GM12801 (cell line): Measurements from ENCODE around the gene LCN12.

Experiments
- TF ChIP-seq, protein P1 (sequence below): IDR thresholded peaks from one replicate; pipeline ENCODE4 v1.5.1; 2011; ENCODE audit warnings: control low read depth; ENCODE audit not compliant: insufficient read length; ENCODE audit errors: extremely low read depth

LCN12 gene

DNA sequence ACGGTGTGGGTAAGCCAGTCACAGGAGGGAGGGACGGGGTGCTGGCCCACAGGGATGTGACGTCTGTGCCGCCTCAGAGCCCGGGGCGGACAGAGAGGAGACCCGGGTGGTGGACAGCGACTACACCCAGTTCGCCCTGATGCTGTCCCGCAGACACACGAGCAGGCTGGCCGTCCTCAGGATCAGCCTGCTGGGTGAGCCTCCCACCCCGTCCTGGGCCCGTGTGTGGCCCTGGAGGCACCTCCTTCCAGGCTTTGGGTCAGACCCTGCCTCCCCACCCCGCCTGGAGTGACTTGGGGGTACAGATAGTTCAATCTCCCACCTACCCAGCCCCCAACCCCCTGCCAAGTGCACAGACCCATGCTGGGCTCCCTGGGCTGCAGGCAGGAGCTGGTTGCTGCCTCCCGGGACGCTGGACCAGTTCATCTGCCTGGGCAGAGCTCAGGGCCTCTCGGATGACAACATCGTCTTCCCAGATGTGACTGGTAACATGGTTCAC lies 1.7 kb downstream of the LCN12 start:
- TF ChIP-seq, protein P1, sequence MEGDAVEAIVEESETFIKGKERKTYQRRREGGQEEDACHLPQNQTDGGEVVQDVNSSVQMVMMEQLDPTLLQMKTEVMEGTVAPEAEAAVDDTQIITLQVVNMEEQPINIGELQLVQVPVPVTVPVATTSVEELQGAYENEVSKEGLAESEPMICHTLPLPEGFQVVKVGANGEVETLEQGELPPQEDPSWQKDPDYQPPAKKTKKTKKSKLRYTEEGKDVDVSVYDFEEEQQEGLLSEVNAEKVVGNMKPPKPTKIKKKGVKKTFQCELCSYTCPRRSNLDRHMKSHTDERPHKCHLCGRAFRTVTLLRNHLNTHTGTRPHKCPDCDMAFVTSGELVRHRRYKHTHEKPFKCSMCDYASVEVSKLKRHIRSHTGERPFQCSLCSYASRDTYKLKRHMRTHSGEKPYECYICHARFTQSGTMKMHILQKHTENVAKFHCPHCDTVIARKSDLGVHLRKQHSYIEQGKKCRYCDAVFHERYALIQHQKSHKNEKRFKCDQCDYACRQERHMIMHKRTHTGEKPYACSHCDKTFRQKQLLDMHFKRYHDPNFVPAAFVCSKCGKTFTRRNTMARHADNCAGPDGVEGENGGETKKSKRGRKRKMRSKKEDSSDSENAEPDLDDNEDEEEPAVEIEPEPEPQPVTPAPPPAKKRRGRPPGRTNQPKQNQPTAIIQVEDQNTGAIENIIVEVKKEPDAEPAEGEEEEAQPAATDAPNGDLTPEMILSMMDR: no peak

DNA sequence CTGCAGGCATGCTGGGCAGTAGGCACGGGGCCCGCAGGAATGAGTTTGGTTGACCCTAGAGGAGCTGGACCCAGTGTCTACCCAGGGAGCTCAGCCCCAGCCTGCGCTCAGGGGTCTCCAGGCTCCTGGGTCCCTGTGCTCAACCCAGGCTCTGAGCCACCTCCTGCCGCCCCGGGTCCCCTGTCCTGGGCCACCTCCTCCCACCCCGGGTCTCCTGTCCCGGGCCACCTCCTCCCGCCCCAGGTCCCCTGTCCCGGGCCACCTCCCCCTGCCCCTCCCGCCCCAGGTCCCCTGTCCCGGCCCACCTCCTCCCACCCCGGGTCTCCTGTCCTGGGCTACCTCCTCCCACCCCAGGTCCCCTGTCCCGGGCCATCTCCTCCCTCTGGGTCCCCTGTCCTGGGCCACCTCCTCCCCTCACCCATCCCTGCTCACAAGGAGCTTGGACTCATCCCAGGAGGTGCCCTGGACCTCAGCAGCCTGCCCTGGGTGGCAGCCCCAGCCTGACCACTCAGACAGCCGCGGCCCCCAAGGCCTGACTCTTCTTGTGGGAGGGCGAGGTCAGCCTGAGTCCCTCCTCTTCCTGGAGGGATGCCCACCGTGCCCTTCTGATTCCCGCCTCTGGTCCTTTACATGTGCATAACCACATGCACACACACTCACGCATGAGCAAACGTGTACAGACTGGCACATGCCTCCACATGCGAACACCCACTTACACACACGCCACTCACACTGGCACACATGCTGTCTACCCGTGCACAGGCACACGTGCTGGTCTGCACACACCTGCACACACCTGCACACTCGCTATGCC lies 2.4 kb downstream of the LCN12 start:
- TF ChIP-seq, protein P1: no peak

DNA sequence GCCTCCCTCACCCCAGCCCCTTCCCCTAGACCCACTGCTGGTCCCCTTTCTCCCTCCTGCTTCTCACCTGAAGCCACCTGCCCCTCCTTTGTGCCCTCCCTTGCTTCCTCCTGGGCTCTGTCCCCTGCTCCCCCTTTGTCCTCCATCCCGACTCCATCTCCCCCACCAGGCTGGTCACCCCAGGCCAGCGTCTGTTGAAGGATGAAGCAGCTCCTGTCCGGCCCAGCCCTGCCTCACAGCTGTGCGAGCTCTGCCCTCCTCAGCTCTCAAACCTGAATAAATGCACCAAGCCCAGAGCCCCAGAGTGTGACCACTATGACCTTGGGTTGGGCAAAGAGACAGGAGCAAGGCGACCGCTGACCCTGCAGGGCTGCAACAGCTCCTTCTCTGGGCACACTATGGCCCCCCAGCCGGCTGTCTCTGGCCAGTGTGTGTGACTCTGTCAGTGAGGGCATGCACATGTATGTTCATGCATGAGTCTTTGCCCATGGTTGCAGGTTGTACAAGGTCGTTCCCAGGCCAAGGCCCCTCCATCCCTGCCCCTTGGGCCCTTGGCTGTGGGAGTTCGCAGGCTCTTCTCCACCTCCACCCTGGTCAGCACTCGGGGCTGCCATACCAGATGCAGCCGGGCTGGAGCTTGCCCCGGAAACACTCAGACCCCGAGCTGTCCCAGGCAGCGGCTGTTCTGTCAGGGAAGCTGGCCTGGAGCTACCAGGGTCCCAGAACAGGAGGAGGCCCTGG lies 3.3 kb downstream of the LCN12 start:
- TF ChIP-seq, protein P1: no peak

DNA sequence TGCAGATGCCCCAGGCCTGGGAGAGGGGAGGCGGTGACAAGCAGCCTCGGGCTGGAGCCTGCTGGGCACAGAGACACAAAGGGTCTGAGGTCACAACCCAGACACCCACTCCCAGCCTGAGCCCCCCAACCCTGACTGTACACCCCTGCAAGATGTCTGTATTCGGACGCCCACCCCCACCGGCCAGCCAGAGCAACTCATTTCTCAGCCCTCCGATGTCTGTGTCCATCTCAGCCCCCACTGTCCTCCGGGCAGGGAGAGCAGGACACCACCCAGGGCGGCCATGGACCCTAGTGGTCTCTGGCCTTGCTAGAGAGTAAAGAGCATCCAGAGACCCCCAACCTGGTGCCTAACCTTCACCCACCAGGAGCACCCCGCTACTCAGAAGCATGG lies 3.9 kb downstream of the LCN12 start:
- TF ChIP-seq, protein P1: no peak

DNA sequence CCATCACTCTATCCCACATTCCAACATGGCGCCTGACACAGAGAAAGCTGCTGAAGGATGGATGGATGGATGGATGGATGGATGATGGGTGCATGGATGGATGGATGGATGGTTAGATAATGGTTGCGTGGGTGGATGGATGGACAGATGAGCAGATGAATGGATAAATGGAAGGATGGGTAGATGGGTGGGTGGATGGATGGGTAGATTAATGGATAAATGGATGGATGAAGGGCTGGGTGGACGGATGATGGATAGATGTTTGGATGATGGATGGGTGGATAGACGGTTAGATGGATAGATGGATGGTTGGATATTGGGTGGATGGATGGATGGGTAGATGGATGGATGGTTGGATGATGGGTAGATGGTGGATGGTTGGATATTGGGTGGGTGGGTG lies 4.5 kb downstream of the LCN12 start:
- TF ChIP-seq, protein P1: no peak

DNA sequence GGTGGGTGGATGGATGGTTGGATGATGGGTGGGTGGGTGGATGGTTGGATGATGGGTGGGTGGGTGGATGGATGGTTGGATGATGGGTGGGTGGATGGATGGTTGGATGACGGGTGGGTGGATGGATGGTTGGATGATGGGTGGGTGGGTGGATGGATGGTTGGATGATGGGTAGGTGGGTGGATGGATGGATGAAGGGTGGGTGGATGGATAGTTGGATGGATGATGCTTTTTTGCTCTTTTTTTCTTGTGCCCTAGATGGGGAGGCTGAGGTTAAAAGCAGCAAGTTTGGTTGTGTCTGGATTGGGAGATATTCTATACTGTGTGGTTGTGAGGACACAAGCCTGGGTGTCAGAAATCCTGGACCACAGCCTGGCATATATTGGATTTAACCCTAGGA lies 5.4 kb downstream of the LCN12 start:
- TF ChIP-seq, protein P1: no peak

DNA sequence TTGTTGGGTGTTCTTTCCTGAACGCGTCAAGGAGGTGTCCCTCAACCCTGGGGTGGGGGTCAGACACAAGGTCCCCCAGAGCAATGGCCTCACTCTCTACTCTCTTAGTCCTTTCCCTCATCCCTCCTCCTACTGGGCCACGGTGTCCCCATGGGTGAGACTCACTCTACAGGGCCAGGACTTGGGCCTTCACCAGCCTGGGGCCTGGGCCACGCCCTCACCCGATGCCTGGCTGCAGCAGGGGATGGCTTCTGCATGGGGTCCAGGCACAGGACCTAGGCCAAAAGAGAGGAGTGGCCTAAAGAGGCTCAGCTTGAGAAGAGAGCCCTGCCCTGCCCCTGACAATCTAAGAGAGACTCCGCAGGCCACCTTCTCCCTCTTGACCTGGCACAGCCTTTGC lies 5.8 kb downstream of the LCN12 start:
- TF ChIP-seq, protein P1: no peak
